ENCODE measurements around the gene ADIG.

ADIG gene

DNA sequence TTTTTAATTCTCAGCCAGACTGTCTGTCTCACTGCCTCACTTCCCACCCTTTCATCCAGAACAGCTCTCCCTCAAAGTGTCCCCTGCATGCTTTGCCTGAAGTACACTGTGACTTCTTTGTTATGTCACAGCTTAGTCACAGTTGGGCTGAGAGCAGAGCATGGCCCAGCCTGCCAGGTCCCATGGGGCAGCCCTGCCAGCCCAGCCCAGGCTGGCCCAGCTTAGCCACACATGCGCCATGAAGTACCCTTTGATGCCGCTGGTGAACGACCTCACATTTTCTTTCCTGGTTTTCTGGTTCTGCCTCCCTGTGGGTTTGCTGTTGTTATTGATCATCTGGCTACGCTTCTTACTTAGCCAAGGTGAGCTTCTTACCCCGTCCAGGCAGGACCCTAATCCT, at the start of gene ADIG:
ADIG (plus strand) TSS at position 185 of the 400 bp plus-strand sequence; CDS start at position 239, 54 bp downstream.
- no peak for DNase-seq (ENCODE audit: low read depth)

DNA sequence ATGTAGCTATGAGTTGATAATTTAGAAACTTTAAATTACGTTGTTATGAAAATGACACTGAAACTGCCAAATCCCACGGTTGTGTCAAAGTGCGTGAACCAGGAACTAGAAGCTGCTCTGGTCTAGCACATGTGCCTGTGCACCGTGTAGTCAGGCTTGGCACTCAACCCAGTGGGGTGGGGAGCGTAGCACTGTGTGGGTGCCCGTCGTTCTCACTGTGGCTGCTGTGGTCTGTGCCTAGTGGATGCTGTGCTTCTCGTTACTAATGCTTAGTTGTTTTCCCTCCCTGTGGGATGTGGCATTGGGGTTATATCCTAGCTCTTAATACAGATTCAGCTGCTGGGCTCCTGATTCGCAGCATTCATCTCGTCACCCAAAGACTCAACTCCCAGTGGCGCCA, 46.2 kb upstream of the ADIG start:
- no peak for DNase-seq (ENCODE audit: low read depth)

DNA sequence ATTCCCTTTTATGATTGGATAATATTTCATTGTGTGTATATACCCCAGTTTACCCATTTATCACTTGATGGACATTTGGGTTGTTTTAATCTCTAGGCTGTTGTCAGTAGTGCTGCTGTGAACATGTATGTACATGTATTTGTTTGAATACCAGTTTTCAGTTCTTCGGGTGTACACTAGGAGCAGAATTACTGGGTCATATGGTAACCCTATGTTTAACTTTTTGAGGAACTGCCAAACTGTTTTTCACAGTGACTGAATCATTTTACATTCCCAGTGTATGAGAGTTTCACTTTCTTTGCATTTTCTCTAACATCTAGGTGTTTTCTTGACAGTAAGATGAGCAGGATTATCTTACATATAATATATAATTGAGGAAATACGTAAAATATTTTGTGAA, 44.7 kb upstream of the ADIG start:
- no peak for DNase-seq (ENCODE audit: low read depth)

DNA sequence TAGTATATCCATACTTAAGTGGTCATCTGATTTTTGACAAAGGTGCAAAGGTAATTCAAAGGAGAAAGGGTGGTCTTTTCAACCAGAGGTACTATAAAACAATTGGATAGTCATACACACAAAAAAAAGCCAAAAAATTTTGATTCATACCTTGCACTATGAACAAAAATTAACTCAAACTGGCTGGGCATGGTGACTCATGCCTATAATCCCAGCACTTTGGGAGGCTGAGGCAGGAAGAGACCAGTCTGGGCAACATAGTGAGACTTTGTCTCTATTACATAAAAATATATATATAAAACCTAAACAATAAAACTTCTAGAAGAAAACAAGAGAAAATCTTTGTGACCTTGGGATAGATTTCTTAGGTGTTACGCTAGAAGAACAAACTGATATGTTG, 43.8 kb upstream of the ADIG start:
- no peak for DNase-seq (ENCODE audit: low read depth)

DNA sequence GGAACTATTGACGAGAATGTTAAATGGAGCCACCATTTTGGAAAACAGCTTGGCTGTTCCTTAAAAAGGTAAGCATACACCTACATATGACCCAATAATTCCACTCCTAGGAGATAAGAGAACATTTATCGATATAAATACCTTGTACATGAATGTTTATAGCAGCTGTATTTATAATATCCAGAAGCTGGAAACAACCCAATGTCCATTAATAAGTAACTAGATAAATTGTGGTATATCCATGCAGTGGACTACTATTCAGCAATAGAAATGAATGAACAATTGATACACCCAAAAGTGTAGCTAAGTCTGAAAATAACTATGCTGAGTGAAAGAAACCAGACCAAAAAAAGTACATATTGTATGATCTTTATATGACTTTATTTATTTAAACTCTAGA, 42.2 kb upstream of the ADIG start:
- DNase-seq (ENCODE audit: low read depth), result no peak

DNA sequence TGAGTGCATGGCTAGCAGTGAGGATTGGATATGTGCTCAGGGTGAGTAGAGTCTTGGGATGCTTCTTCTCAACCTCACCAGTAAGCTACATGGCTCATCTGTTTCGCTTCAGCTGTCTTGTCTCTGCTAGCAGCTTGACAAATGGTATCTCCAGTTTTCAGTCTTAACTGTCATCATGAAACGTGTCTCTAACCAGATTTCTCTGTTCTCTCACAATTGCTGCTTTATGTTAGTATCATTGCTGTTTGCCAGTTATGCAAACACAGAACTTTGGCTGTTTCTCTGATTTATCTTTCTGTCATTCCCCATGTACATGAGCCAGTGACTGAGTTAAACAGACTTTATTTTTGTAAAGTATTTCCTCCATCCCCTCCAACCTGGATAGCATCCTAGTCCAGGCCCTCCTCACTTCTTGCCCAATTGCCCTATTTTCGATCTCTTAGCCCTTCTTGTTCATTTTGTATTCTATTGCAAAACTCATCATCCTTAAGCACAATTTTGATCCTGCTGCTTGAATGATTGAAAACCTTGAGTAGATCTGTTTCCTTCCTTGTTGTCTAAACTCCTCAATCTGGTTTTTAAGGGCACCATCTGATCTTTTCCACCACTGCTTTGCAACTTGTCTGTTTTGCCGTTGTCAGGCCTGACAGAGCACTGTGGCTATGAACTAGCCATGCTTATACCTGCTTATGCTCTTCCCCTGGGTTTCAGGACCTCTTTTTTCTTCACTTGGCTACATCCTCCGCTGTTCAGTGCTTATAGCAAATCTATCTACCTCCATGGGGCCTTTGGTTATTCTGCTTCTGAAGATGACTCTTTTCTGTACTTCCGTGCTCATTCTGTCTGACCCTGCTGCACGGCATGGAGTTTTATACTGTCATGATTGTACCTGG, 37.7 kb upstream of the ADIG start:
- DNase-seq (ENCODE audit: low read depth), result no peak

DNA sequence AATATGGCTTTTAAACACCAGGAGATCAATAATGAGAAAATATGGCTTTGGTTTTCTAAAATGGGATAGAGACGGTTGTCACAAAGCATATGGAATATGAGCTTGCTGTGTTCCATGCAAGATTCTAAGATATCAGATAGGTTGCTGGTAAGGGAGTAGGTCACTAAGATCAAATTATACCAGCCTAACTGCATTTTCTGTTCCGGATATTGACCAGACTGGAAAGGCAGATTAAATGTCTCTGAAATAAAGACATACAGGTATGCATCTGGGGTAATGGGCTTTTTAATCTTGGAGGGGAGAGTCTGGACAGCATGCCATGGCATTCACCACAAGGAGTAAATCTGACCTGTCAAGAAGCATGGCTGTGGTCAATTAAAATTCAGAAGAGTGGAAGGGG, 35.2 kb upstream of the ADIG start:
- no peak for DNase-seq (ENCODE audit: low read depth)

DNA sequence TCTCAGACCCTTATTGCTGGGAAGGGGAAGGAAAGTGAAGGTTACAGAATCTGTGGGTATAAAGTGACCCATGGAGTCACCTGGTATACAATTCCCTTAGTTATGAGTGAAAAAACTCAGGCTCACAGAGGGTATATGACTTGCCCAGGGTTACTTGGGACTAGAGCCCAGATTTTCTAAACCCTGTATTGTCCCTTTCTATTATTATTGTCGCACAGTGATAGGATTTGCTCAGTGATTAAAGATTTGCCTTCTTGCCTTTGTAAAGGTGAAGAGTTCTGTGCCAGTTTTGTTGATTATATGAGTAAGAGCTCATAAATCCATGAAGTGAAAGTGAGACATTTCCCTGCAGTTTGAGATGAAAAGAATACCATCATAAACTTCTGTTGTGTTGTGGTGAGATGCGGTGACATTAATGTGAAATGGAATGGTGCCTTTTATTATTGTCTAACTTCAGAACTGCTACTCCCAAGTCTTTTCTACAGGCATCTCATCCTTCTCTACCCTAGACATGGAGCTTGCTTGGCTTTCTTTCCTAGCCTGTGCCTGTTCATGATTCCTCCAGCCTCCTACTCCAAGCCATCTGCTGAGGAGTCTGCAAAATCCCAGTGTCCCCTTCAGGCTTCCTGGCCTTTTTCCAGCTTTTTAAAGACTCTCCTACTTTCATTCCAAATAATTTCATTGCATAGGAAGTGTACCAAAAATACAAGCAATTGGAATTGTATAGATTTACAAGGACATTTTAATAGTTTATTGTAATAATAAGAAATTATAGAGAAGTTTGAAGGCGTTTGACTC, 33.5 kb upstream of the ADIG start:
- no peak for DNase-seq (ENCODE audit: low read depth)

DNA sequence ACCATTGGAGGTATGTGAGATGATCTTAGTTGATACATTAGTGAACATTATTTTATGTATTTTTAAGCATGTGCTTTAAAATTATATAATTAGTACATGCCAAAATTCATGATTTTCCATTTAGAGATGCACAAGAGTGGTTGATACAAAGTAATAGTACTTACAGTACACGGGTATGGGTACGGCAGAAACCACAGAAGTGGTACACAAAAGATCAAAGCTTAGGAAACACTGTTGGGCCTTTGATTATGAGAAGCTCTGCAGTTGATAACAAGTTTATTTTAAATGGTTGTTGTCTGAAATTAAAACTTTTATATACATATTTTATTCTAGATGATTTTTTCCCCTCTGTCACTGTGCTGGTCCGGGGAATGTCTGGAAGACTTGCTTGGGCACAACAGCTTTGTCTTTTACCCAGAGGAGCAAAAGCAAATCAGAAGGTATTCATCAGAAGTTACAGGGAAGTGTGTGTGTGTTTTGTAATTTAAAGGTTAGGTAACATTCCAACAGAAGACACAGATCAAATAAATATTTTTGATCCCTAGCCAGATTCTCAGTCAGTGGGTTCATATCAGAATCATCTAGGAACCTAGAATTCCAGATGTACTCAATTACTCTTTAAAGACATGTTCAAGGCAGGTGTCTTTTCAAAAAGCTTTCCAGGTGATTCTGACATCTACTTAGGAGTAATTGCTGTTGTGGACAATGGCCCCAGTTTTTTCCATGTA, 32.5 kb upstream of the ADIG start:
- no peak for DNase-seq (ENCODE audit: low read depth)

DNA sequence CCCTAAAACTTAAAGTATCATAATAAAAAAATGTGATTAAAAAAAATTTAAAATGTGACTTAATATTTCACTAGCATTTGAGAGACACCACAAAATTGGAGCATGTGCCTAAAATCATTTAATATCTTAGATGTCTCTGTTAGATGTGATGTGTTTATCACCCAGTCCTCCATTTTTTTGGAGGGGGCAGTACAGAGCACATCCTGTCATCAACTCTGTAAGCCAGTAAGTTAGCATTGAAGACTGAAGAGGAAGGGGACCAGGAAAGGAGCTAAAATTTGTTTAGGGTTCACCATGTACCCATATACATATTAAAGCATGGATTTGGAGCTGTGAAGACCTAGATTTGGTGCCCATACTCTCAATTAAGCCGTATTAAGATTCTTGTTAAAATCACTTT, 30.7 kb upstream of the ADIG start:
- DNase-seq (ENCODE audit: low read depth), result no peak

DNA sequence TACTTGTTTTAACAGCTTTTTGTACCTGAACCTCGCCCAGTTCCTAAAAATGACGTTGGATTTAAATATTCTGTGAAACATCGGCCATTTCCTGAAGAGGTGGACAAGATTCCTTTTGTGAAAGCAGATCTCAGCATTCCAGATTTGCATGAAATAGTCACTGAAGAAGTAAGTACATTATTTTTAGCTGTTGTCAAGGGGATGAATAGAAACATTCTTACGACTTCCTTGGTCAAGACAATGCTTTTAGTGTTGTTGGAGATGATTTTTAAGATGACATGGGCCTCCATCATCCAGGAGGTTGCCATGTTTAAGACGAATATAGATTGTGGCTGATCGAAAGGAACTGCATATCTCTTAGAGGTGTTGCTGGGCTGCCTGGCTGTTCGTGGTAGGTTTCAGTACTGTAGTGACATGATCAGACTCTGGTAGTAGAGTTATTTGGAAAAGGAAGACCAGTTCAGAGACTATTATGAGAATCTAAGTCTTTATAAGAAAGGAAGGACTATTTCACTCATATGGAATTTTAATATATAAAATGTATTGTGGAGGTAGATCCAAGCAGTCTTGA, 29.9 kb upstream of the ADIG start:
- no peak for DNase-seq (ENCODE audit: low read depth)

DNA sequence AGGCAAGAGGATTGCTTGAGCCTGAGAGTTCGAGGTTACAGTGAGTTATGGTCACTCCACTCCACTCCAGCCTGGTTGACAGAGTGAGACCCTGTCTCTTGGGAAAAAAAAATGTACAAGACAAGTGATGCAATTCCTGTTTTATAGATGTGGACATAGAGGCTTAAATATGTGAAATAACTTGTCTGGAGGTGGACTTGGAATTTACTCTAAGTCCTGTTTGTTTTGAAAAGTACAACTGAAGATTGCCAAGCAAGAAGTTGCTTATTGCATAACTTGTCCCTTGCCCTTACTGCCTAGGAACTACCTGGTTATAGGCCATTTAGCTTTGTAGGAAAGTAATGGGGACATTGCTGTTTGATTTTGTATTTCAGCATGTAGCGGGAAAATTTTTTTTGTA, 26.0 kb upstream of the ADIG start:
- no peak for DNase-seq (ENCODE audit: low read depth)

DNA sequence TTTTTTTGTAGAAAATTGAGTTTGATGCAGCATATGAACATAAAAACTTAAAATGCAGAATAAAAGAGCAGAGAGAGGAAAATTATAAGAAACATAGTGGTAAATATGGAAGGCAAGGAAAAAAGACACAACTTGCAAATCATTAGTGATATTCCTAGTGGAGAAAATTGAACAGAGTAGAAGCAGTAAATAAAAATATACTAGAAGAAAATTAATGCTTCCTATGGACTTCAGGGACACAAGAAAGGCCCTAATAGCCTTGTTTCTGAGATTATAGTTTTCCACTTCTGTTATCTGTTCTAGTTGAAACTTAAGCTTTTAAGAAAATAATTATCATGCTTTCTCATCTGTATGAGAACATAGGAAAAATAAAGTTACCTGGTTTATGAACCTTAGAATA, 25.6 kb upstream of the ADIG start:
- DNase-seq (ENCODE audit: low read depth), result no peak

DNA sequence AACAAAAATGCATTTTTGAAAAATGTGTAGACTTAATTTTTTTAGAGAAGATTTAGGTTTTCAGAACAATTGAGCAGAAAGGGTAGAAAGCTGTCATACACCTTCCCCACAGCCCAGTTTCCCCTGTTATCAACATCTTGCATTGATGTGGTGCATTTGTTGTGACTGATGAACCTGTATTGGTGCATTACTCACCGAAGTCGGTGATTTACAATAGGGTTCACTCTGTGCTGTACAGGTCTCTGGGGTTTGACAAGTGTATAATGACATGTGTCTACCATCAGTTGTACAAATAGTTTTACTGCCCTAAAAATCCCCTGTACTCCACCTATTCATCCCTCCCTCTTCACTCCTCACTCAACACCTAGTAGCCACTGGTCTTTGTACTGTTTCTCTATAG, 23.8 kb upstream of the ADIG start:
- no peak for DNase-seq (ENCODE audit: low read depth)

DNA sequence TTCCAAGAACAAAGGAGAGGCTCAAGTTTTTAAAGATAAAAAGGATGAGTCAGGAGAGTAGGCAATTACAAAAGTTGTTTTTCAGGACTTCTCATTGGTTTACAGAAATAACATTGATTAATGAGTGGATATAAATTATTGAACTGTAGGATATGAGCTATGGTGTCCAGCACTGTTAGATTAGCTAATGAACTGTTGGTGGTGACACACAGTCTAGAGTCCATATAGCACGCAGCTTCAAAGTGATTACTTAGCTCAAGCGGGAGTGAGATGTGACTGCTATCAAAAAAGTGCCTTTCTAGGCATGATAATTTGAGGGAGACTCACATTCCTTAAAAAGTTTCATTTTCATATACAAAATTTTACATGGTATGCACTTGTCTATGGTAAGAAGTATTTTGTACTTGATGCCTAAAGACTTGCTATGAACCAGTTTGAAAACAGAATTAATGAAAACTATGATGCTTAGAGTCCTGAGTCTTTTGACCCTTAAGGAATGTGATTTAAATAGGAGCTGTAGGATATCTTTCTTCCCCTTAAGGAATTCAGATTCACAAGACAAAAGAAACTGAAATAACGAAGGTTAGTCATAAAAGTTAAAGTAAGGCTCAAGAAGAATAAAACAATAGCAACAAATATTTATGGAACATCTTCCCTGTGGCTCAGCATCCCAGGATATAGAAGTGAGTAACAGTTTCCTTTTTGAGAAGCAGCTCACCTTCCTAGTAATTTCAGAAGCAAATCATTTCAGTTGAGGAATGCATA, 22.2 kb upstream of the ADIG start:
- DNase-seq (ENCODE audit: low read depth), result no peak

DNA sequence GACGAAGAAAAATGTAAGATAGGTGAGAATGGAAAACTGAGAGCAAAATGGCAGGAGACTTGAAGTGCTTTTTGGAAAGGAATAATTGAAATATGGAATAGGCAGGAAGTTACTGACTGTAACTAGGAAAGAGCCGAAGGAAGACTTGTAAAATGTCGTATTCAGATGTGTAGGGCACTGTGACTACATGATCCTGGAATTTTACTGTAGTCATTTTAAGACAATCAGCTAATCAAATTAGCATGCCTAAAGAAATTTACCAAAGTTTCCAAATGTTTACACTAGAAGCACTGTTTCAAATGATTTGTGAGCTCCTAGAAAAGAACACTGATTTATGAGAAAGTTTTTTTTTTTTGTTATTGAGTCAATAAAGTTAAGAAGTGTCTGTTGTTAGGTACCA, 21.2 kb upstream of the ADIG start:
- DNase-seq (ENCODE audit: low read depth), result no peak

DNA sequence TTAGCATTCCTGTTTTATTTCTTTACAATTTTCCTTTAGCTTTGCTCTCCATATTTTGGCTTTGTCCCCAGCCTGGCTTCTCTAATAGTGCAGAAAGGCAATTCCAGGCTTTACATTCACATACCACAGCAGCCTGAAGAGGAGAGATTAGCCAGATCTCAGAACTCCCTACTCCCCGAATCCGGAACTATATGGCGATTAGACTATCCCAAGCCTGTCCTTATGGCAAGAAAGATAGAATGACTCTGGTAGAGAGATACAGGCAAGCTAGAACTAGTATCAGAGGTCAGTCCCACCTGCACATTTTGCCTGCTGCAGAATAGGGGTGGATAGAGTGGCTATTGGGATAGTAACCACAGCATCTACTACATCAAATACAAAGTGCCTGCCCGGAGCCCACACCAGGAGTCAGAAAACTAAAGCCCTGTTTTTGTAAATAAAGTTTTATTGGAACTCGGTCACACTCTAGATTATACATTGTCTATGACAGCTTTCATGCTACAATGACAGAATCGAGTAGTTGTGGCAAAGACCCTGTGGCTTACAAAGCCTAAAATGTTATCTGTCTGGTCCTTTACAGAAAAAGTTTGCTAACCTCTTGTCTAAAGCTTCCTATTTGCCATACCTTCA, 17.1 kb upstream of the ADIG start:
- DNase-seq (ENCODE audit: low read depth), result no peak

DNA sequence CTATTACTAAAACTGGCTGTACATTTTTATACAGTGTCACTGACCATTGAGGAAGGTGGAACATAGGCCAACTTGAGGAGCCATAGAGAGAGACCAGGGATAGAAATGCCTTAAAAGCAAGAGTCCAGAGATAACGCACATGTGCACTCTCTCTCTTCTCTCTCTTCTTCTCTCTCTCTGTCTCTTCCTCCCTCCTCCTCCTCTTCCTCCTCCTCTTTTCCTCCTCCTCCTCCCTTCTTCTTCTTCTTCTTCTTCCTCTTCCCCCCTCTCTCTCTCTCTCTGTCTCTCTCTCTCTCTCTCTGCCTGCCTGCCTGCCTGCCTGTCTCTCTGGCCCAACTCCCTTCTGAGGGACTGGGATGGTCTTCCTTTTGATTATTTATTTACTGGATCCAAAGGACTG, 16.3 kb upstream of the ADIG start:
- DNase-seq (ENCODE audit: low read depth), result no peak

DNA sequence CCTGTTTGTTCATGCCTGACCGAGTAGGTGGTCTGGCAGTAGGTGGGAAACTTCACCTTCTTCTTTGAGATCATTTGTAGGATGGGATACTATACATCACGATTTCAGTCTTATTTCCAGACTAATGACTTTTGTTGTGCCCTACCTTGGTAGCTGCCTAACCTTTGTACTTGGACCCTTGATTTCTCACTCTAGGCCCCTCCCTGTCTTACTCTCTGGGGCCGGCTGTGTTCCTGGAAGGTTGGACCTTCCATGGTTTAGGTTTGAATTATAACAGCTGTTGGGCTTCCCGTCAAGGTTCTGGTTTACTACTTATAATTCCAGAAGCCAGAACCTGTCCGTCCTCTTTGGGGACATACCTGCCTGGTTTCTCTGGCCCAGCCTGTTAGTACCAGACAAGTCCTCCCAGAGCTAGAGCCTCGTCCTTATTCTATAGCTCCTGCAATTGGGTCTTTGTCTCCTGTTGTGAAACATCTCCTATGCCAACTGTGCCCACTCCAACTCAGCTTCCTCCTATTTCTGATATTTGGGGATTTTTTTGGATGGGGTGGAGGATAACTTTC, 14.9 kb upstream of the ADIG start:
- no peak for DNase-seq (ENCODE audit: low read depth)

DNA sequence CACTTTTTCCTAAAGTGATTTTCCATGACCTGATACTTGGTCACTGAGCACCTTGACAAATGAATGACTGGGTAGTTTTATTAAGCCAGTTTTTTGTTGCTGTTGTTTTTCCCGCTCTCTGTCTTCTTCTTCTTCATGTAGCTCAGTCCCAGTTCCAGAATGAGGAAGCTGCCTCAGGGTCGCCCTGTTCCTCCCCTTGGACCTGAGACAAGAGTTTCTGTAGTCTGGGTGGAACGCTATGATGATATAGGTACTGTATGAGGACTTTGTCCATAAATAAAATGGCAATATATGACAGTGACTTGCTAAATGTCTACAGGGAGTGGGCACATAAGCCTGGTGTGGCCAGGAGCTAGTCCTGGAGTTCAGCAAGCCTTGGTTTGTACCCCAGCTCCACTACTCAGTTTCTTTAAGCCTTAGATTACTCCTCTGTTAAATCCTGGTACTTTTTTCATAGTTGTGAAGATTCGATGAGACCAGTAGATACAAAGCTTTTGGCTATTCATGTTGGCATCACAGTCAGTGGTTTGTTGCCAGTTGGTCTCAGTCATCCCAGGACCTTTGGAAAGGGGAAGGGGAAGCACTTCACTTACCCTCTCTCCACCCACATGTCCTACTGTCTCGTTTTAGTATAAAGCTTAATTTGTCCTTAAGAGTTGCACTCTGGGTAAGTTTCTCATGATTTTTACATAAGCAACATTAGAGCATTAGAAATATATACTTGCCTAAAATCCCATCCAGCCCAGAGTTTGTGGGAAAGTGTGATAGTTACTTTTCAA, 11.1 kb upstream of the ADIG start:
- DNase-seq (ENCODE audit: low read depth), result no peak

Data from T-helper 22 cell (primary cell).